Loucy (cell line): ENCODE measurements around the gene AHI1.

Experiments
- H2AFZ ChIP-seq: fragments of 200-600 bp; sonication (generic); 2 replicates; pipeline ENCODE4 v1.6.0; 2016; ENCODE audit warnings: antibody characterized with exemption, mild to moderate bottlenecking, low read length, moderate library complexity
- H3F3A ChIP-seq: fragments of 200-600 bp; 2 replicates; pipeline ENCODE4 v1.6.0; 2016; ENCODE audit warnings: antibody characterized with exemption, low read depth, mild to moderate bottlenecking
- H3K27me3 ChIP-seq: fragments of 200-600 bp; sonication (generic); 2 replicates; pipeline ENCODE4 v1.6.1; 2014; ENCODE audit warnings: low read length, mild to moderate bottlenecking; ENCODE audit not compliant: insufficient read depth, poor library complexity, severe bottlenecking
- H3K36me3 ChIP-seq: fragments of 200-600 bp; sonication (generic); 2 replicates; pipeline ENCODE4 v1.6.1; 2016; ENCODE audit warnings: low read length; ENCODE audit not compliant: insufficient read depth
- H3K4me1 ChIP-seq: fragments of 200-600 bp; sonication (generic); 2 replicates; pipeline ENCODE4 v1.5.1; 2014; ENCODE audit warnings: low read length, mild to moderate bottlenecking; ENCODE audit not compliant: insufficient read depth, poor library complexity, severe bottlenecking
- H3K4me2 ChIP-seq: fragments of 200-600 bp; sonication (generic); 2 replicates; pipeline ENCODE4 v1.6.0; 2014; ENCODE audit warnings: antibody characterized with exemption, low read length, low read depth, mild to moderate bottlenecking; ENCODE audit not compliant: poor library complexity, severe bottlenecking
- H3K4me3 ChIP-seq: fragments of 200-600 bp; sonication (generic); 2 replicates; pipeline ENCODE4 v1.5.1; 2014; ENCODE audit warnings: low read length, mild to moderate bottlenecking, mixed read lengths; ENCODE audit not compliant: poor library complexity, severe bottlenecking
- H3K79me2 ChIP-seq: fragments of 200-600 bp; sonication (generic); 2 replicates; pipeline ENCODE4 v1.6.1; 2014; ENCODE audit warnings: low read length; ENCODE audit not compliant: insufficient read depth
- H3K9ac ChIP-seq: fragments of 200-600 bp; sonication (generic); 2 replicates; pipeline ENCODE4 v1.6.0; 2014; ENCODE audit warnings: mild to moderate bottlenecking, low read depth, low read length, moderate library complexity; ENCODE audit not compliant: poor library complexity, severe bottlenecking
- H3K9me2 ChIP-seq: fragments of 200-600 bp; sonication (generic); replicated peaks from 2 replicates; pipeline ENCODE4 v1.6.1; 2016; ENCODE audit warnings: low read depth, low read length, mixed read lengths
- H3K9me3 ChIP-seq: fragments of 200-600 bp; sonication (generic); 2 replicates; pipeline ENCODE4 v1.6.1; 2014; ENCODE audit warnings: mild to moderate bottlenecking, antibody characterized with exemption, low read length, low read depth; ENCODE audit not compliant: insufficient read depth
- H4K20me1 ChIP-seq: fragments of 200-600 bp; sonication (generic); 2 replicates; pipeline ENCODE4 v1.6.0; 2014; ENCODE audit warnings: antibody characterized with exemption, low read length, mild to moderate bottlenecking; ENCODE audit not compliant: insufficient read depth, poor library complexity, severe bottlenecking
- EZH2phosphoT487 ChIP-seq: fragments of 200-600 bp; IDR thresholded peaks from 2 replicates; pipeline ENCODE4 v1.6.1; 2018; ENCODE audit warnings: antibody characterized with exemption, mild to moderate bottlenecking, moderate library complexity, borderline replicate concordance
- TF ChIP-seq, protein P1 (sequence below): fragments of 200-600 bp; sonication (generic); conservative IDR thresholded peaks from 2 replicates; pipeline ENCODE4 v1.5.1; 2014; ENCODE audit warnings: mild to moderate bottlenecking, antibody characterized with exemption, low read length

AHI1 gene

GRCh38 chr6:135506270-135506997 lies 8.9 kb upstream of the AHI1 start:
- Histone ChIP-seq H3K9me3 (no peaks in the 10 kb centered on the region), H4K20me1 (no peaks in the 10 kb centered on the region), H3K4me1 (no peaks in the 10 kb centered on the region), H3K9me2 (no peaks in the 10 kb centered on the region), H2AFZ (no peak overlapping the region; the same call in 1 of the 2 replicates), H3K27me3 (no peaks in the 10 kb centered on the region), H3F3A (no peaks in the 10 kb centered on the region), H3K4me3 (no peak overlapping the region), H3K9ac (no peak overlapping the region), H3K79me2 (no peaks in the 10 kb centered on the region), H3K36me3 (no peaks in the 10 kb centered on the region), H3K4me2 (no peak overlapping the region)
- no peak for TF ChIP-seq EZH2phosphoT487
- TF ChIP-seq, protein P1, sequence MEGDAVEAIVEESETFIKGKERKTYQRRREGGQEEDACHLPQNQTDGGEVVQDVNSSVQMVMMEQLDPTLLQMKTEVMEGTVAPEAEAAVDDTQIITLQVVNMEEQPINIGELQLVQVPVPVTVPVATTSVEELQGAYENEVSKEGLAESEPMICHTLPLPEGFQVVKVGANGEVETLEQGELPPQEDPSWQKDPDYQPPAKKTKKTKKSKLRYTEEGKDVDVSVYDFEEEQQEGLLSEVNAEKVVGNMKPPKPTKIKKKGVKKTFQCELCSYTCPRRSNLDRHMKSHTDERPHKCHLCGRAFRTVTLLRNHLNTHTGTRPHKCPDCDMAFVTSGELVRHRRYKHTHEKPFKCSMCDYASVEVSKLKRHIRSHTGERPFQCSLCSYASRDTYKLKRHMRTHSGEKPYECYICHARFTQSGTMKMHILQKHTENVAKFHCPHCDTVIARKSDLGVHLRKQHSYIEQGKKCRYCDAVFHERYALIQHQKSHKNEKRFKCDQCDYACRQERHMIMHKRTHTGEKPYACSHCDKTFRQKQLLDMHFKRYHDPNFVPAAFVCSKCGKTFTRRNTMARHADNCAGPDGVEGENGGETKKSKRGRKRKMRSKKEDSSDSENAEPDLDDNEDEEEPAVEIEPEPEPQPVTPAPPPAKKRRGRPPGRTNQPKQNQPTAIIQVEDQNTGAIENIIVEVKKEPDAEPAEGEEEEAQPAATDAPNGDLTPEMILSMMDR: peak; percentile 77

- Histone ChIP-seq H3K4me2 (no peak overlapping the region), H3K79me2 (no peaks in the 10 kb centered on the region), H3K4me3 (no peak overlapping the region), H4K20me1 (no peaks in the 10 kb centered on the region), H3K4me1 (no peaks in the 10 kb centered on the region), H3K36me3 (no peaks in the 10 kb centered on the region), H3K9me2 (no peaks in the 10 kb centered on the region), H3K9me3 (no peaks in the 10 kb centered on the region), H3F3A (no peaks in the 10 kb centered on the region), H3K27me3 (no peaks in the 10 kb centered on the region), H2AFZ (no peak overlapping the region), H3K9ac (no peak overlapping the region)
- TF ChIP-seq, protein P1: no peak
These were observed 8.1 kb upstream of the AHI1 start for GRCh38 chr6:135505648-135506047.

- H4K20me1 ChIP-seq: no peaks in the 10 kb centered on the region
- no peak overlapping the region for H3K4me3 ChIP-seq
These were observed 7.7 kb upstream of the AHI1 start for GRCh38 chr6:135505222-135505621.

More at GRCh38 chr6:135505222-135505621, 7.7 kb upstream of the AHI1 start:
- Histone ChIP-seq H3K36me3 (no peaks in the 10 kb centered on the region), H2AFZ (no peak overlapping the region), H3K27me3 (no peaks in the 10 kb centered on the region), H3K9ac (no peak overlapping the region), H3K9me3 (no peaks in the 10 kb centered on the region), H3K4me1 (no peaks in the 10 kb centered on the region), H3K79me2 (no peaks in the 10 kb centered on the region), H3K9me2 (no peaks in the 10 kb centered on the region), H3K4me2 (no peak overlapping the region), H3F3A (no peaks in the 10 kb centered on the region; the same call in 1 of the 2 replicates)
- TF ChIP-seq, protein P1: no peak
- no peak for TF ChIP-seq EZH2phosphoT487
